Measurements from ENCODE around the gene SGCA. TPM values are rescaled to one million over a fixed set of nuclear protein-coding genes. Genes with fewer than 3 reads are reported as not detected.

SGCA gene
- total and polyA plus RNA-seq, 9 of the 15 experiments (the other 6 are each of a cell fraction or from before 2014, with no cell fraction given), result not detected

GRCh38 chr17:50208611-50209061 is 42.8 kb downstream of the SGCA start (continued):
- TF ChIP-seq DEAF1 (CRISPR knock-in tag; IDR thresholded peaks at IDR 0.05), result no peak; the same call in 1 of the 2 replicates
- 0 out of 2 replicates have a peak, but pooled peaks have one; percentile 38 for TF ChIP-seq SP1 (CRISPR knock-in tag; IDR thresholded peaks at IDR 0.05)
- TF ChIP-seq SREBF2 (CRISPR knock-in tag; IDR thresholded peaks at IDR 0.05), result no peak
- no peak for TF ChIP-seq ZBTB1 (CRISPR knock-in tag; IDR thresholded peaks at IDR 0.05; ENCODE audit: borderline replicate concordance, low read depth)
- TF ChIP-seq NFIC (IDR thresholded peaks at IDR 0.05), result peak; percentile 93
- TF ChIP-seq SETDB1 (IDR thresholded peaks at IDR 0.05; ENCODE audit: low read length), result no peak
- TF ChIP-seq CBX1 (IDR thresholded peaks at IDR 0.05; ENCODE audit: low read depth), result peak; percentile 73; the same call in 1 of the 2 replicates
- no peak for TF ChIP-seq MYNN (IDR thresholded peaks at IDR 0.05)
- no peak for TF ChIP-seq MYNN (CRISPR knock-in tag; IDR thresholded peaks at IDR 0.05)
- no peak for TF ChIP-seq ZNF124 (CRISPR knock-in tag; IDR thresholded peaks at IDR 0.05)
- no peak for TF ChIP-seq BMI1 (IDR thresholded peaks at IDR 0.05; ENCODE audit: low read length)
- TF ChIP-seq KDM2B (CRISPR knock-in tag; IDR thresholded peaks at IDR 0.05), result no peak
- peak; percentile 70; the same call in 1 of the 2 replicates for TF ChIP-seq DMBX1 (CRISPR knock-in tag; IDR thresholded peaks at IDR 0.05; ENCODE audit: borderline replicate concordance)
- TF ChIP-seq TSHZ1 (CRISPR knock-in tag; IDR thresholded peaks at IDR 0.05), result no peak; the same call in 1 of the 2 replicates
- no peak for TF ChIP-seq CAMTA2 (CRISPR knock-in tag; conservative IDR thresholded peaks at IDR 0.05)
- no peak for TF ChIP-seq KAT8 (IDR thresholded peaks at IDR 0.05; ENCODE audit: low read depth)
- TF ChIP-seq ATF4 (CRISPR knock-in tag; IDR thresholded peaks at IDR 0.05), result no peak
- TF ChIP-seq CBX2 (IDR thresholded peaks at IDR 0.05; ENCODE audit: insufficient read depth, low read length, poor library complexity, severe bottlenecking), result no peak
- TF ChIP-seq ZHX1 (conservative IDR thresholded peaks at IDR 0.05; ENCODE audit: low read length), result no peak
- TF ChIP-seq TFAP4 (CRISPR knock-in tag; IDR thresholded peaks at IDR 0.05; ENCODE audit: borderline replicate concordance), result peak; percentile 48; the same call in 1 of the 2 replicates
